Tibial nerve (tissue), 4 donors: ENCODE results near the gene C14orf93.

Experiments used
- CTCF ChIP-seq, 5 experiments: fragments of 200-600 bp in 3 of 5; fragments of 450-650 bp in 2 of 5; sonication (generic) in 3 of 5; IDR thresholded peaks; one replicate each; pipeline ENCODE4 v1.5.1; 2016 to 2019; ENCODE audit warnings: antibody characterized with exemption in 5 of 5, mild to moderate bottlenecking in 3 of 5, moderate library complexity in 2 of 5
- EP300 ChIP-seq, 2 donors: sonication (generic); formaldehyde crosslinking; IDR thresholded peaks; one replicate each; pipeline ENCODE4 v1.6.1; 2017; ENCODE audit warnings: antibody characterized with exemption in 2 of 2, mild to moderate bottlenecking in 1 of 2
- POLR2A ChIP-seq, 2 donors: fragments of 450-650 bp; IDR thresholded peaks; one replicate each; pipeline ENCODE4 v1.6.1; 2017; ENCODE audit warnings: antibody characterized with exemption in 2 of 2, mild to moderate bottlenecking in 2 of 2, moderate library complexity in 2 of 2

- no peak for TF ChIP-seq POLR2A (IDR thresholded peaks at IDR 0.05)
- no peak for TF ChIP-seq CTCF (IDR thresholded peaks at IDR 0.05)
- no peak for TF ChIP-seq EP300 (IDR thresholded peaks at IDR 0.05)
These were observed 7.4 kb downstream of the C14orf93 start for GRCh38 chr14:23002592-23002991.
